MM.1S (cell line): ENCODE results near the gene GNB1.

ENCODE experiments used
- DNase-seq: peaks from one replicate; pipeline ENCODE4 v3.0.0-alpha.2; 2015
- H2AFZ ChIP-seq: fragments of 300-600 bp; sonication (generic); 2 replicates; pipeline ENCODE4 v1.6.0; 2016; ENCODE audit warnings: antibody characterized with exemption, low read length
- H3F3A ChIP-seq: fragments of 300-600 bp; sonication (generic); 2 replicates; pipeline ENCODE4 v1.6.1; 2016; ENCODE audit warnings: mild to moderate bottlenecking, antibody characterized with exemption, low read length, moderate library complexity, mixed read lengths; ENCODE audit not compliant: insufficient read depth
- H3K27ac ChIP-seq: fragments of 300-600 bp; sonication (generic); 2 replicates; pipeline ENCODE4 v1.5.1; 2016; ENCODE audit warnings: mild to moderate bottlenecking, low read length
- H3K27me3 ChIP-seq: fragments of 300-600 bp; sonication (generic); replicated peaks from 2 replicates; pipeline ENCODE4 v1.6.0; 2016; ENCODE audit warnings: low read length; ENCODE audit not compliant: insufficient read depth
- H3K36me3 ChIP-seq: fragments of 300-600 bp; sonication (generic); replicated peaks from 2 replicates; pipeline ENCODE4 v1.6.1; 2016; ENCODE audit warnings: mild to moderate bottlenecking, low read length, mixed read lengths; ENCODE audit not compliant: insufficient read depth
- H3K4me1 ChIP-seq: fragments of 300-600 bp; sonication (generic); 2 replicates; pipeline ENCODE4 v1.6.1; 2016; ENCODE audit warnings: low read length, mixed read lengths
- H3K4me2 ChIP-seq: fragments of 300-600 bp; sonication (generic); 2 replicates; pipeline ENCODE4 v1.6.0; 2016; ENCODE audit warnings: low read depth, low read length
- H3K4me3 ChIP-seq: fragments of 300-600 bp; sonication (generic); 2 replicates; pipeline ENCODE4 v1.5.1; 2016; ENCODE audit warnings: low read length, mixed read lengths
- H3K79me2 ChIP-seq: fragments of 300-600 bp; sonication (generic); 2 replicates; pipeline ENCODE4 v1.6.1; 2016; ENCODE audit warnings: mixed run types, low read length, mixed read lengths
- H3K9ac ChIP-seq: fragments of 300-600 bp; sonication (generic); 2 replicates; pipeline ENCODE4 v1.6.1; 2016; ENCODE audit warnings: low read length, mixed read lengths
- H3K9me2 ChIP-seq: fragments of 300-600 bp; sonication (generic); replicated peaks from 2 replicates; pipeline ENCODE4 v1.6.1; 2016; ENCODE audit warnings: mild to moderate bottlenecking, low read length, mixed read lengths; ENCODE audit not compliant: insufficient read depth
- H3K9me3 ChIP-seq: fragments of 300-600 bp; sonication (generic); replicated peaks from 2 replicates; pipeline ENCODE4 v1.6.1; 2016; ENCODE audit warnings: mild to moderate bottlenecking, low read length, mixed read lengths; ENCODE audit not compliant: insufficient read depth
- H4K20me1 ChIP-seq: fragments of 300-600 bp; sonication (generic); 2 replicates; pipeline ENCODE4 v1.6.1; 2016; ENCODE audit warnings: mild to moderate bottlenecking, low read length, moderate library complexity, mixed read lengths; ENCODE audit not compliant: insufficient read depth
- CTCF ChIP-seq: fragments of 300-600 bp; sonication (generic); IDR thresholded peaks from 2 replicates; pipeline ENCODE4 v1.5.1; 2016; ENCODE audit warnings: antibody characterized with exemption, low read length, mixed read lengths
- EZH2 ChIP-seq: fragments of 300-600 bp; sonication (generic); optimal IDR thresholded peaks from 2 replicates; pipeline ENCODE3; 2017; ENCODE audit warnings: low read depth, mild to moderate bottlenecking, antibody characterized with exemption, low read length, mixed read lengths
- EZH2phosphoT487 ChIP-seq: fragments of 300-600 bp; sonication (generic); IDR thresholded peaks from 2 replicates; pipeline ENCODE4 v1.6.1; 2018; ENCODE audit warnings: antibody characterized with exemption, low read length

The GNB1 gene

GRCh38 chr1:1892079-1892762 is 1.3 kb upstream of the GNB1 start:
- no peaks in the 10 kb centered on the region for H3K27me3 ChIP-seq
- no peak overlapping the region for H3K27ac ChIP-seq
- no peaks in the 10 kb centered on the region for H3K9me3 ChIP-seq
- peaks cover 25% of the 10 kb centered on the region for H3K4me1 ChIP-seq
- H3K9ac ChIP-seq: no peak overlapping the region; the same call in 1 of the 2 replicates
- DNase-seq: no peak
- peaks cover 22% of the 10 kb centered on the region for H4K20me1 ChIP-seq
- H3K79me2 ChIP-seq: peaks cover 35% of the 10 kb centered on the region
- peak overlapping the region; percentile 67 for H2AFZ ChIP-seq
- H3F3A ChIP-seq: peaks cover 10% of the 10 kb centered on the region
- no peaks in the 10 kb centered on the region for H3K9me2 ChIP-seq
- TF ChIP-seq EZH2phosphoT487 (no peak), EZH2 (no peak), CTCF (no peak)
- H3K36me3 ChIP-seq: no peaks in the 10 kb centered on the region; the same call in 1 of the 2 replicates
- peak overlapping the region; percentile 90 for H3K4me2 ChIP-seq
- H3K4me3 ChIP-seq: peak overlapping the region; percentile 69

GRCh38 chr1:1891349-1892078 is 627 bp upstream of the GNB1 start:
- Histone ChIP-seq H3K79me2 (peaks cover 42% of the 10 kb centered on the region), H2AFZ (peak overlapping the region; percentile 67), H3K9me2 (no peaks in the 10 kb centered on the region), H3K27ac (no peak overlapping the region), H3K36me3 (no peaks in the 10 kb centered on the region; the same call in 1 of the 2 replicates), H3F3A (peaks cover 8% of the 10 kb centered on the region), H3K4me3 (peak overlapping the region; percentile 69), H3K27me3 (no peaks in the 10 kb centered on the region), H3K9me3 (no peaks in the 10 kb centered on the region), H4K20me1 (peaks cover 26% of the 10 kb centered on the region), H3K4me1 (peaks cover 23% of the 10 kb centered on the region), H3K4me2 (peak overlapping the region; percentile 90), H3K9ac (peak overlapping the region; percentile 68)
- DNase-seq: no peak
- TF ChIP-seq EZH2: no peak
- TF ChIP-seq EZH2phosphoT487: no peak
- TF ChIP-seq CTCF: no peak

- Histone ChIP-seq H3K4me1 (peaks cover 23% of the 10 kb centered on the region), H2AFZ (0 out of 2 replicates have a peak overlapping the region, but pooled peaks have one; percentile 42)
Observed at GRCh38 chr1:1889847-1890505, 911 bp downstream of the GNB1 start.

More at GRCh38 chr1:1889847-1890505, 911 bp downstream of the GNB1 start:
- H3K9ac ChIP-seq: peak overlapping the region; percentile 80
- H4K20me1 ChIP-seq: peaks cover 33% of the 10 kb centered on the region
- peak overlapping the region; percentile 32; the same call in 1 of the 2 replicates for H3K27ac ChIP-seq
- no peaks in the 10 kb centered on the region for H3K9me3 ChIP-seq
- no peaks in the 10 kb centered on the region for H3K27me3 ChIP-seq
- TF ChIP-seq EZH2: no peak
- no peak for TF ChIP-seq CTCF
- no peak for TF ChIP-seq EZH2phosphoT487
- peak; percentile 45 for DNase-seq
- peak overlapping the region; percentile 86 for H3K4me3 ChIP-seq
- H3K79me2 ChIP-seq: peaks cover 57% of the 10 kb centered on the region
- no peaks in the 10 kb centered on the region; the same call in 1 of the 2 replicates for H3K36me3 ChIP-seq
- peaks cover 8% of the 10 kb centered on the region for H3F3A ChIP-seq
- no peaks in the 10 kb centered on the region for H3K9me2 ChIP-seq
- peak overlapping the region; percentile 80 for H3K4me2 ChIP-seq
